Panc1 (cell line): Measurements from ENCODE around the gene LRP1B. TPM values are rescaled to one million over a fixed set of nuclear protein-coding genes. Genes with fewer than 3 reads are reported as not detected.

Experiments
- ATAC-seq: fragments of 200-7000 bp; cut with Tn5 transposase; 2 replicates; pipeline ENCODE4 v1.9.1; 2020; ENCODE audit warnings: mild to moderate bottlenecking, moderate library complexity
- BruUV-seq: library from RNA; stranded (reverse); fragments of 400-500 nt; replicated peaks from 2 replicates; lab custom pipeline; 2021; lab: Mats Ljungman, UMichigan
- CTCF ChIA-PET: fragments of 300-600 bp; sonication (Branson Sonifier 250); formaldehyde crosslinking; loops from one replicate; lab custom pipeline; 2022; ENCODE audit warnings: antibody characterized with exemption; lab: Charles Lee
- POLR2A ChIA-PET: fragments of 300-600 bp; sonication (Branson Sonifier 250); formaldehyde crosslinking; loops from one replicate; lab custom pipeline; 2022; ENCODE audit warnings: antibody characterized with exemption; lab: Charles Lee
- DNase-seq: peaks from one replicate; pipeline ENCODE4 v3.0.0-alpha.2; 2010; ENCODE audit warnings: low read depth, low spot score
- H3K27ac ChIP-seq: 2 replicates; pipeline ENCODE4 v1.5.1; 2011; ENCODE audit warnings: mild to moderate bottlenecking, low read length, inconsistent platforms
- H3K27me3 ChIP-seq: fragments of 200-500 bp; sonication (Bioruptor generic); 2 replicates; pipeline ENCODE4 v1.6.0; 2014; ENCODE audit warnings: low read length, inconsistent platforms; ENCODE audit not compliant: control insufficient read depth, insufficient read depth
- H3K36me3 ChIP-seq: fragments of 200-500 bp; sonication (Bioruptor generic); 2 replicates; pipeline ENCODE4 v1.5.1; 2014; ENCODE audit warnings: inconsistent platforms, mild to moderate bottlenecking, low read length, moderate library complexity; ENCODE audit not compliant: control insufficient read depth, insufficient read depth
- H3K4me1 ChIP-seq: 2 replicates; pipeline ENCODE4 v1.5.1; 2011; ENCODE audit warnings: inconsistent platforms, mild to moderate bottlenecking, low read length, moderate library complexity; ENCODE audit not compliant: control insufficient read depth, insufficient read depth
- H3K4me3 ChIP-seq, 2 experiments: 2 replicates each; pipeline ENCODE4 v1.5.1; 2011 to 2012; ENCODE audit warnings: low read depth in 2 of 2, low read length in 2 of 2, mild to moderate bottlenecking in 2 of 2, inconsistent platforms in 1 of 2, moderate library complexity in 1 of 2
- H3K9me3 ChIP-seq: fragments of 200-500 bp; sonication (Bioruptor generic); 2 replicates; pipeline ENCODE4 v1.5.1; 2014; ENCODE audit warnings: low read depth, mild to moderate bottlenecking, inconsistent platforms, low read length, moderate library complexity; ENCODE audit not compliant: control insufficient read depth, insufficient read depth
- POLR2AphosphoS5 ChIP-seq: IDR thresholded peaks from 2 replicates; pipeline ENCODE4 v1.6.1; 2012; ENCODE audit warnings: mild to moderate bottlenecking, low read depth, low read length, moderate library complexity
- SIN3A ChIP-seq: IDR thresholded peaks from 2 replicates; pipeline ENCODE4 v1.6.1; 2012; ENCODE audit warnings: low read depth, mild to moderate bottlenecking, low read length, moderate library complexity, borderline replicate concordance; ENCODE audit not compliant: insufficient read depth
- TCF7L2 ChIP-seq: IDR thresholded peaks from 2 replicates; pipeline ENCODE4 v1.6.1; 2011; ENCODE audit warnings: mild to moderate bottlenecking, low read depth, low read length, inconsistent platforms
- in situ Hi-C: cut with HindIII; loops from 2 replicates; pipeline ENCODE4 v1.10.0; 2016; ENCODE audit warnings: low sequenced_read_pairs, low pct_unique_long_range_greater_than_20kb
- intact Hi-C: fragments of 100-400 bp; cut with micrococcal nuclease; formaldehyde crosslinking; loops from one replicate; pipeline ENCODE4 v1.10.0; 2022; ENCODE audit not compliant: unreplicated experiment
- total RNA-seq: library from RNA; stranded (reverse); gene quantifications from one replicate; pipeline ENCODE4 v1.2.1, GENCODE V29; 2021; ENCODE audit not compliant: unreplicated experiment
- TF ChIP-seq, protein P1 (sequence below): fragments of 450-650 bp; IDR thresholded peaks from 2 replicates; pipeline ENCODE4 v1.5.1; 2017; ENCODE audit warnings: mild to moderate bottlenecking
- TF ChIP-seq, protein P2 (sequence below), 2 experiments: IDR thresholded peaks; 2 replicates each; pipeline ENCODE4 v1.6.1; 2011 to 2012; ENCODE audit warnings: low read depth in 2 of 2, control low read depth in 1 of 2, low read length in 1 of 2, mild to moderate bottlenecking in 1 of 2, moderate library complexity in 1 of 2; ENCODE audit not compliant: insufficient read depth in 1 of 2

The LRP1B gene
- total RNA-seq, 1 experiment from 2014 or later, result 0.54 TPM

DNA sequence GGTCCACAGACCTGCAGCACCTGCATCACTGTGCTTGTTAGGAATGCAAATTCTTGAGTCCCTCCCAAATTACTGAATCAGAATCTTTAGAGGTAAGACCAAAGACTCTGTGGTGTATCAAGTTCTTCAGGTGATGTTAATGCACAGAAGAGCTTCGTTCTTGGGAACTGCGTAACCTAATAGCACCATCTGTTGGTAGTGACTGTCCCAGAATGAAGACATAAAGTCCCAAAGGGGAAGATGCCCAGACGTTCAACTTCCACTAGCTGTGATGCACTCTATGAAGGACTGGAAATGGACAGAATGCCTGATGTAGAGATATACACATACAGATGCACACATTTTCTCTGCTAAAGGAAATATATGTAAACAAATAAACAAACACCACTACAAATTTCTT is 576.0 kb downstream of the LRP1B start:
- ChIA-PET CTCF (interaction anchor here (0.6 to 1.3 kb wide), 2 partner anchors 670 to 1839 kb away, joined by 3 to 4 read pairs; no protein-coding TSS in a partner anchor), POLR2A (no interaction called here)
- H3K36me3 ChIP-seq, result no peaks in the 10 kb centered on the region
- ATAC-seq, result peak; percentile 76; the same call in 1 of the 2 replicates
- H3K4me1 ChIP-seq, result no peaks in the 10 kb centered on the region
- H3K27ac ChIP-seq, result no peak overlapping the region
- H3K4me3 ChIP-seq, result no peak overlapping the region
- intact Hi-C loops (no loop called here), in situ Hi-C loops (no loop called here)
- TF ChIP-seq, protein P1, sequence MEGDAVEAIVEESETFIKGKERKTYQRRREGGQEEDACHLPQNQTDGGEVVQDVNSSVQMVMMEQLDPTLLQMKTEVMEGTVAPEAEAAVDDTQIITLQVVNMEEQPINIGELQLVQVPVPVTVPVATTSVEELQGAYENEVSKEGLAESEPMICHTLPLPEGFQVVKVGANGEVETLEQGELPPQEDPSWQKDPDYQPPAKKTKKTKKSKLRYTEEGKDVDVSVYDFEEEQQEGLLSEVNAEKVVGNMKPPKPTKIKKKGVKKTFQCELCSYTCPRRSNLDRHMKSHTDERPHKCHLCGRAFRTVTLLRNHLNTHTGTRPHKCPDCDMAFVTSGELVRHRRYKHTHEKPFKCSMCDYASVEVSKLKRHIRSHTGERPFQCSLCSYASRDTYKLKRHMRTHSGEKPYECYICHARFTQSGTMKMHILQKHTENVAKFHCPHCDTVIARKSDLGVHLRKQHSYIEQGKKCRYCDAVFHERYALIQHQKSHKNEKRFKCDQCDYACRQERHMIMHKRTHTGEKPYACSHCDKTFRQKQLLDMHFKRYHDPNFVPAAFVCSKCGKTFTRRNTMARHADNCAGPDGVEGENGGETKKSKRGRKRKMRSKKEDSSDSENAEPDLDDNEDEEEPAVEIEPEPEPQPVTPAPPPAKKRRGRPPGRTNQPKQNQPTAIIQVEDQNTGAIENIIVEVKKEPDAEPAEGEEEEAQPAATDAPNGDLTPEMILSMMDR, result peak; percentile 72
- no peak for TF ChIP-seq SIN3A
- TF ChIP-seq, protein P2, sequence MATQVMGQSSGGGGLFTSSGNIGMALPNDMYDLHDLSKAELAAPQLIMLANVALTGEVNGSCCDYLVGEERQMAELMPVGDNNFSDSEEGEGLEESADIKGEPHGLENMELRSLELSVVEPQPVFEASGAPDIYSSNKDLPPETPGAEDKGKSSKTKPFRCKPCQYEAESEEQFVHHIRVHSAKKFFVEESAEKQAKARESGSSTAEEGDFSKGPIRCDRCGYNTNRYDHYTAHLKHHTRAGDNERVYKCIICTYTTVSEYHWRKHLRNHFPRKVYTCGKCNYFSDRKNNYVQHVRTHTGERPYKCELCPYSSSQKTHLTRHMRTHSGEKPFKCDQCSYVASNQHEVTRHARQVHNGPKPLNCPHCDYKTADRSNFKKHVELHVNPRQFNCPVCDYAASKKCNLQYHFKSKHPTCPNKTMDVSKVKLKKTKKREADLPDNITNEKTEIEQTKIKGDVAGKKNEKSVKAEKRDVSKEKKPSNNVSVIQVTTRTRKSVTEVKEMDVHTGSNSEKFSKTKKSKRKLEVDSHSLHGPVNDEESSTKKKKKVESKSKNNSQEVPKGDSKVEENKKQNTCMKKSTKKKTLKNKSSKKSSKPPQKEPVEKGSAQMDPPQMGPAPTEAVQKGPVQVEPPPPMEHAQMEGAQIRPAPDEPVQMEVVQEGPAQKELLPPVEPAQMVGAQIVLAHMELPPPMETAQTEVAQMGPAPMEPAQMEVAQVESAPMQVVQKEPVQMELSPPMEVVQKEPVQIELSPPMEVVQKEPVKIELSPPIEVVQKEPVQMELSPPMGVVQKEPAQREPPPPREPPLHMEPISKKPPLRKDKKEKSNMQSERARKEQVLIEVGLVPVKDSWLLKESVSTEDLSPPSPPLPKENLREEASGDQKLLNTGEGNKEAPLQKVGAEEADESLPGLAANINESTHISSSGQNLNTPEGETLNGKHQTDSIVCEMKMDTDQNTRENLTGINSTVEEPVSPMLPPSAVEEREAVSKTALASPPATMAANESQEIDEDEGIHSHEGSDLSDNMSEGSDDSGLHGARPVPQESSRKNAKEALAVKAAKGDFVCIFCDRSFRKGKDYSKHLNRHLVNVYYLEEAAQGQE (IDR thresholded peaks at IDR 0.05; ENCODE audit: insufficient read depth in 1 of 2, low read depth in 2 of 2, low read length in 1 of 2), result no peak
- TF ChIP-seq TCF7L2, result no peak
- TF ChIP-seq POLR2AphosphoS5, result no peak
- DNase-seq, result peak; percentile 54
- no peaks in the 10 kb centered on the region for H3K9me3 ChIP-seq
- BruUV-seq, result no TSS peak
- no peaks in the 10 kb centered on the region for H3K27me3 ChIP-seq

DNA sequence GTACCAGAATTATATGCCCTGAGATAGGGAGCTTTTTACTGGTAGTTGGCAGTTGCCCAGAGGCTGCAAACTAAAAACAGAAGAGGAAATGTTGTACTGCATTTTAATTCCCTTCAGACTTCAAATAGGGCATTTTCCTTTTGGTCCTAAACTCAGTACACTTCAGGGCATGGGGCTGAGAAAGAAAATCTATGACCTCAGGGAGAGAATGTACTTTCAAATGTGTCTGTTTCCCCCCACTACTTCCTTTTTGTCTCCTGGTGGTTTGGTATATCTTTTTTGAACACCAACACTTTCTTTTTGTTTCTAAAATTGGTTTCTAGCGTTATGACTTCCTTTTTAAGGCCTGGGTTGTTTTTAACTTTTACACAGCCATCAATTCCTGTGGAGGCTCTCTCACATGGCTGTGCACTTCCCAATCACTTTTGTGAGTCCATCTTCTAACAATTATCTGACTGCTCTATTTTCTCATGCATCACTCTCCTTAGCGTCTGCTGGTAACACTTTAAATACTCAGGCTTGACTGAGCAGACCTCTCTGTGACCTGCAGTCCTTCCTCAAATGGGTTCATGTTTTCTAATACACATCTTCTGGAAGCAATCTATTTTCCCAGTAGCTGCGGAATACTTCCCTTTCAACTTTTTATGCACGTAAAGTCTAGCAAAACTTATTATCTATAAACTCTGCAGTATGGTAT is 596.0 kb downstream of the LRP1B start:
- Histone ChIP-seq H3K27ac (no peak overlapping the region), H3K36me3 (no peaks in the 10 kb centered on the region), H3K27me3 (no peaks in the 10 kb centered on the region), H3K4me3 (no peak overlapping the region), H3K4me1 (no peaks in the 10 kb centered on the region), H3K9me3 (no peaks in the 10 kb centered on the region)
- intact Hi-C loops (no loop called here), in situ Hi-C loops (no loop called here)
- ATAC-seq (no peak), DNase-seq (no peak)
- TF ChIP-seq TCF7L2 (no peak), SIN3A (no peak), POLR2AphosphoS5 (no peak)
- TF ChIP-seq, protein P2 (IDR thresholded peaks at IDR 0.05; ENCODE audit: insufficient read depth in 1 of 2, low read depth in 2 of 2, low read length in 1 of 2), result no peak
- TF ChIP-seq, protein P1, result no peak
- ChIA-PET POLR2A (no interaction called here), CTCF (interaction anchor here (0.7 kb wide), 1 partner anchor 10 kb away, joined by 8 read pairs; no protein-coding TSS in a partner anchor)
- BruUV-seq, result no TSS peak
